ENCODE data around the gene KIF3B. TPM values are rescaled to one million over a fixed set of nuclear protein-coding genes. Genes with fewer than 3 reads are reported as not detected.

The KIF3B gene
- total and polyA plus RNA-seq, 2 of the 13 experiments (the other 11 are each of a cell fraction or from before 2014, with no cell fraction given): 23.6 to 28.8 TPM

DNA sequence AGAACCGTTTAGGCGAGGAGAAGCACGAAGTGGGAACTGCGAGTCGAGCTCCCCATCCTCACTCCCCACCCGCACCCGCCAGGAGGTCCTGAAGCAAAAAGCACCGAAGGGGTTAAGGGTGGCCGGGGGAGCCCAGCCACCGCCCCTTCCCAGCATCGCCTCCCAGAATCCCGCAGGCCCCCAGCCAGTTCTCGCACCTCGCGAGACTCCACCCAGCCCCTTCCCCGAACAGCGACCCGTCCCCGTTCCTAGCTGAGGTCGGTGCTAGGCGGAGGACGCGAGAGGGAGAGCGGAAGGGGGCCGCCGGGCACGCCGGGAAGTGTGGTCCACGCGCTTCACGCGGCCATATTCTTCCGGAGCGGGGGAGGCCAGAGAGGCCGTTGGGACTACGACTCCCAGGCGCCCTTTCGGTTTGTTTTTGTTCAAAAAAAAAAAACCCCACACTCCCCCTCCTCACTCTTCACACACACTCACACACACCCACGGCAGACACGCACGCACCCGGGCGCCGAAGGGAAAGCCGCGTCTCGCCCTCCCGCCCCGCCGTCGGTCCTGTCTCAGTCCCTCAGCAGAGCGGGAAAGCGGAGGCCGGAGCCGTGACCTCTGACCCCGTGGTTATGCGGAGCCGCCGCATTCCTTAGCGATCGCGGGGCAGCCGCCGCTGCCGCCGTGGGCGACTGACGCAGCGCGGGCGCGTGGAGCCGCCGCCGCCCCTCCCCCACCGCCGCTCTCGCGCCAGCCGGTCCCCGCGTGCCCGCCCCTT lies 80.6 kb downstream of the KIF3B start, which contains the start of gene ASXL1 (continued):
- TF ChIP-seq, protein P1, sequence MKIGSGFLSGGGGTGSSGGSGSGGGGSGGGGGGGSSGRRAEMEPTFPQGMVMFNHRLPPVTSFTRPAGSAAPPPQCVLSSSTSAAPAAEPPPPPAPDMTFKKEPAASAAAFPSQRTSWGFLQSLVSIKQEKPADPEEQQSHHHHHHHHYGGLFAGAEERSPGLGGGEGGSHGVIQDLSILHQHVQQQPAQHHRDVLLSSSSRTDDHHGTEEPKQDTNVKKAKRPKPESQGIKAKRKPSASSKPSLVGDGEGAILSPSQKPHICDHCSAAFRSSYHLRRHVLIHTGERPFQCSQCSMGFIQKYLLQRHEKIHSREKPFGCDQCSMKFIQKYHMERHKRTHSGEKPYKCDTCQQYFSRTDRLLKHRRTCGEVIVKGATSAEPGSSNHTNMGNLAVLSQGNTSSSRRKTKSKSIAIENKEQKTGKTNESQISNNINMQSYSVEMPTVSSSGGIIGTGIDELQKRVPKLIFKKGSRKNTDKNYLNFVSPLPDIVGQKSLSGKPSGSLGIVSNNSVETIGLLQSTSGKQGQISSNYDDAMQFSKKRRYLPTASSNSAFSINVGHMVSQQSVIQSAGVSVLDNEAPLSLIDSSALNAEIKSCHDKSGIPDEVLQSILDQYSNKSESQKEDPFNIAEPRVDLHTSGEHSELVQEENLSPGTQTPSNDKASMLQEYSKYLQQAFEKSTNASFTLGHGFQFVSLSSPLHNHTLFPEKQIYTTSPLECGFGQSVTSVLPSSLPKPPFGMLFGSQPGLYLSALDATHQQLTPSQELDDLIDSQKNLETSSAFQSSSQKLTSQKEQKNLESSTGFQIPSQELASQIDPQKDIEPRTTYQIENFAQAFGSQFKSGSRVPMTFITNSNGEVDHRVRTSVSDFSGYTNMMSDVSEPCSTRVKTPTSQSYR (CRISPR knock-in tag; IDR thresholded peaks at IDR 0.05; ENCODE audit: borderline replicate concordance): peak; percentile 90
- peak; percentile 91 for TF ChIP-seq SKI (IDR thresholded peaks at IDR 0.05; ENCODE audit: partially characterized antibody)
- TF ChIP-seq ZFP41 (CRISPR knock-in tag; IDR thresholded peaks at IDR 0.05; ENCODE audit: borderline replicate concordance): peak; percentile 78
- no peak for TF ChIP-seq ZNF17 (CRISPR knock-in tag; IDR thresholded peaks at IDR 0.05)
- peak; percentile 89; the same call in 1 of the 2 replicates for TF ChIP-seq NAIF1 (CRISPR knock-in tag; IDR thresholded peaks at IDR 0.05; ENCODE audit: borderline replicate concordance)
- TF ChIP-seq ZNF687 (CRISPR knock-in tag; IDR thresholded peaks at IDR 0.05): peak; percentile 96
- peak; percentile 84 for TF ChIP-seq ZNF607 (CRISPR knock-in tag; IDR thresholded peaks at IDR 0.05; ENCODE audit: borderline replicate concordance)
- TF ChIP-seq, protein P2, sequence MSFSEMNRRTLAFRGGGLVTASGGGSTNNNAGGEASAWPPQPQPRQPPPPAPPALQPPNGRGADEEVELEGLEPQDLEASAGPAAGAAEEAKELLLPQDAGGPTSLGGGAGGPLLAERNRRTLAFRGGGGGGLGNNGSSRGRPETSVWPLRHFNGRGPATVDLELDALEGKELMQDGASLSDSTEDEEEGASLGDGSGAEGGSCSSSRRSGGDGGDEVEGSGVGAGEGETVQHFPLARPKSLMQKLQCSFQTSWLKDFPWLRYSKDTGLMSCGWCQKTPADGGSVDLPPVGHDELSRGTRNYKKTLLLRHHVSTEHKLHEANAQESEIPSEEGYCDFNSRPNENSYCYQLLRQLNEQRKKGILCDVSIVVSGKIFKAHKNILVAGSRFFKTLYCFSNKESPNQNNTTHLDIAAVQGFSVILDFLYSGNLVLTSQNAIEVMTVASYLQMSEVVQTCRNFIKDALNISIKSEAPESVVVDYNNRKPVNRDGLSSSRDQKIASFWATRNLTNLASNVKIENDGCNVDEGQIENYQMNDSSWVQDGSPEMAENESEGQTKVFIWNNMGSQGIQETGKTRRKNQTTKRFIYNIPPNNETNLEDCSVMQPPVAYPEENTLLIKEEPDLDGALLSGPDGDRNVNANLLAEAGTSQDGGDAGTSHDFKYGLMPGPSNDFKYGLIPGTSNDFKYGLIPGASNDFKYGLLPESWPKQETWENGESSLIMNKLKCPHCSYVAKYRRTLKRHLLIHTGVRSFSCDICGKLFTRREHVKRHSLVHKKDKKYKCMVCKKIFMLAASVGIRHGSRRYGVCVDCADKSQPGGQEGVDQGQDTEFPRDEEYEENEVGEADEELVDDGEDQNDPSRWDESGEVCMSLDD (CRISPR knock-in tag; IDR thresholded peaks at IDR 0.05; ENCODE audit: borderline replicate concordance): peak; percentile 63; the same call in 1 of the 2 replicates
- TF ChIP-seq, protein P3, sequence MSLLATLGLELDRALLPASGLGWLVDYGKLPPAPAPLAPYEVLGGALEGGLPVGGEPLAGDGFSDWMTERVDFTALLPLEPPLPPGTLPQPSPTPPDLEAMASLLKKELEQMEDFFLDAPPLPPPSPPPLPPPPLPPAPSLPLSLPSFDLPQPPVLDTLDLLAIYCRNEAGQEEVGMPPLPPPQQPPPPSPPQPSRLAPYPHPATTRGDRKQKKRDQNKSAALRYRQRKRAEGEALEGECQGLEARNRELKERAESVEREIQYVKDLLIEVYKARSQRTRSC (CRISPR knock-in tag; IDR thresholded peaks at IDR 0.05; ENCODE audit: low read depth): 0 out of 2 replicates have a peak, but pooled peaks have one; percentile 57
- TF ChIP-seq BCL6 (CRISPR knock-in tag; IDR thresholded peaks at IDR 0.05): no peak; the same call in 1 of the 2 replicates
- no peak; the same call in 1 of the 2 replicates for TF ChIP-seq ZNF235 (CRISPR knock-in tag; IDR thresholded peaks at IDR 0.05; ENCODE audit: borderline replicate concordance)
- 0 out of 2 replicates have a peak, but pooled peaks have one; percentile 20 for TF ChIP-seq ZNF446 (CRISPR knock-in tag; IDR thresholded peaks at IDR 0.05)
- TF ChIP-seq ZBTB46 (CRISPR knock-in tag; IDR thresholded peaks at IDR 0.05; ENCODE audit: borderline replicate concordance): peak; percentile 90; the same call in 1 of the 2 replicates
- peak; percentile 100 for TF ChIP-seq ZSCAN31 (CRISPR knock-in tag; IDR thresholded peaks at IDR 0.05; ENCODE audit: low read depth)
- 0 out of 2 replicates have a peak, but pooled peaks have one; percentile 47 for TF ChIP-seq ZNF274 (CRISPR knock-in tag; IDR thresholded peaks at IDR 0.05)
